HCT116 (cell line): ENCODE data around the gene TNNT2. TPM values are rescaled to one million over a fixed set of nuclear protein-coding genes. Genes with fewer than 3 reads are reported as not detected.

Source experiments
- ATAC-seq: fragments of 200-7000 bp; cut with Tn5 transposase; 2 replicates; pipeline ENCODE4 v1.9.1; 2020; ENCODE audit warnings: mild to moderate bottlenecking, moderate library complexity
- BruUV-seq: library from RNA; stranded (reverse); fragments of 400-500 nt; replicated peaks from 2 replicates; lab custom pipeline; 2021; lab: Mats Ljungman, UMichigan
- CTCF ChIA-PET: fragments of 300-600 bp; sonication (Branson Sonifier 250); formaldehyde crosslinking; loops from one replicate; lab custom pipeline; 2021; ENCODE audit warnings: antibody characterized with exemption; lab: Charles Lee
- POLR2A ChIA-PET: fragments of 300-600, 350-600 bp; sonication (Branson Sonifier 250); formaldehyde crosslinking; loops from one replicate; lab custom pipeline; 2021; ENCODE audit warnings: antibody characterized with exemption; lab: Charles Lee
- RAD21 ChIA-PET, 2 experiments: fragments of 300-600 bp; sonication (Branson Sonifier 250); formaldehyde crosslinking; loops; one replicate each; lab custom pipeline; 2023; ENCODE audit warnings: low total read pairs in 2 of 2; ENCODE audit not compliant: uncharacterized antibody in 2 of 2, unreplicated experiment in 2 of 2, low non-redundant PET in 1 of 2; lab: Charles Lee
- DNase-seq: peaks from one replicate; pipeline ENCODE4 v3.0.0-alpha.2; 2010; ENCODE audit warnings: low read depth, low spot score
- H2AFZ ChIP-seq: fragments of 200-600 bp; shearing (Covaris generic), sonication (generic); 2 replicates; pipeline ENCODE4 v1.6.1; 2017; ENCODE audit warnings: low read depth, mixed run types, mixed read lengths, antibody characterized with exemption, low read length; ENCODE audit not compliant: poor library complexity, severe bottlenecking
- H3K27ac ChIP-seq: 2 replicates; pipeline ENCODE4 v1.5.1; 2012; ENCODE audit warnings: low read depth, low read length
- H3K27me3 ChIP-seq: fragments of 200-600 bp; sonication (generic); 2 replicates; pipeline ENCODE4 v1.6.1; 2016; ENCODE audit warnings: mixed run types, low read length, mixed read lengths; ENCODE audit not compliant: insufficient read depth
- H3K36me3 ChIP-seq, 2 experiments: fragments of 200-500 bp in 1 of 2; fragments of 200-600 bp in 1 of 2; sonication (Bioruptor generic) in 1 of 2; sonication (generic) in 1 of 2; 2 replicates each; pipeline versions ENCODE4 v1.5.1 to v1.6.1; 2014 to 2016; ENCODE audit warnings: low read length in 2 of 2, inconsistent platforms in 1 of 2, mixed read lengths in 1 of 2, mixed run types in 1 of 2; ENCODE audit not compliant: insufficient read depth in 2 of 2, control insufficient read depth in 1 of 2
- H3K4me1 ChIP-seq, 2 experiments: fragments of 200-600 bp in 1 of 2; sonication (generic) in 1 of 2; 2 replicates each; pipeline versions ENCODE4 v1.5.1 to v1.6.1; 2012 to 2017; ENCODE audit warnings: low read length in 2 of 2, inconsistent platforms in 1 of 2, mild to moderate bottlenecking in 1 of 2, mixed read lengths in 1 of 2, mixed run types in 1 of 2, moderate library complexity in 1 of 2; ENCODE audit not compliant: insufficient read depth in 2 of 2, control insufficient read depth in 1 of 2
- H3K4me2 ChIP-seq: fragments of 200-600 bp; sonication (generic); 2 replicates; pipeline ENCODE4 v1.6.1; 2017; ENCODE audit warnings: mixed run types, low read length, mixed read lengths
- H3K4me3 ChIP-seq, 2 experiments: fragments of 200-600 bp in 1 of 2; sonication (generic) in 1 of 2; replicated peaks in 1 of 2; 2 replicates each; pipeline ENCODE4 v1.5.1; 2011 to 2016; ENCODE audit warnings: low read length in 2 of 2, control low read depth in 1 of 2, low read depth in 1 of 2, mild to moderate bottlenecking in 1 of 2, mixed read lengths in 1 of 2, mixed run types in 1 of 2
- H3K79me2 ChIP-seq: fragments of 200-600 bp; sonication (generic); 2 replicates; pipeline ENCODE4 v1.6.1; 2017; ENCODE audit warnings: mild to moderate bottlenecking, mixed run types, low read length, moderate library complexity, mixed read lengths; ENCODE audit not compliant: insufficient read depth
- H3K9ac ChIP-seq: fragments of 200-600 bp; sonication (generic); 2 replicates; pipeline ENCODE4 v1.6.1; 2016; ENCODE audit warnings: low read length, mixed read lengths
- H3K9me2 ChIP-seq: fragments of 200-600 bp; sonication (generic), shearing (Covaris generic); 2 replicates; pipeline ENCODE4 v1.6.1; 2017; ENCODE audit warnings: mixed run types, mild to moderate bottlenecking, moderate library complexity; ENCODE audit not compliant: insufficient read depth
- H3K9me3 ChIP-seq, 2 experiments: fragments of 200-500 bp in 1 of 2; fragments of 200-600 bp in 1 of 2; sonication (Bioruptor generic) in 1 of 2; sonication (generic) in 1 of 2; 2 replicates each; pipeline ENCODE4 v1.6.1; 2014 to 2017; ENCODE audit warnings: low read length in 2 of 2, mixed read lengths in 2 of 2, inconsistent platforms in 1 of 2, low read depth in 1 of 2, mild to moderate bottlenecking in 1 of 2, mixed run types in 1 of 2, moderate library complexity in 1 of 2; ENCODE audit not compliant: control insufficient read depth in 1 of 2, insufficient read depth in 1 of 2
- H4K20me1 ChIP-seq: fragments of 200-600 bp; sonication (generic), shearing (Covaris generic); 2 replicates; pipeline ENCODE4 v1.6.1; 2017; ENCODE audit warnings: mixed run types, mild to moderate bottlenecking, moderate library complexity; ENCODE audit not compliant: insufficient read depth
- ELF1 ChIP-seq: IDR thresholded peaks from 2 replicates; pipeline ENCODE4 v1.6.1; 2012; ENCODE audit warnings: low read depth, borderline replicate concordance
- POLR2AphosphoS5 ChIP-seq: IDR thresholded peaks from 2 replicates; pipeline ENCODE4 v1.6.1; 2011; ENCODE audit warnings: mild to moderate bottlenecking, low read depth, low read length, moderate library complexity
- RAD21 ChIP-seq: IDR thresholded peaks from 2 replicates; pipeline ENCODE4 v1.6.1; 2012; ENCODE audit warnings: low read depth, mild to moderate bottlenecking
- REST ChIP-seq: IDR thresholded peaks from 2 replicates; pipeline ENCODE4 v1.6.1; 2012; ENCODE audit warnings: low read depth
- ZNF274 ChIP-seq: fragments of 200-500 bp; sonication (Bioruptor generic); IDR thresholded peaks from 2 replicates; pipeline ENCODE4 v1.6.1; 2014; ENCODE audit warnings: mild to moderate bottlenecking, low read depth, low read length, inconsistent platforms
- intact Hi-C: fragments of 100-400 bp; cut with micrococcal nuclease; formaldehyde crosslinking; loops from 2 replicates; pipeline ENCODE4 v1.10.0; 2022
- total RNA-seq: library from RNA; stranded (reverse); gene quantifications from one replicate; pipeline ENCODE4 v1.2.1, GENCODE V29; 2021; ENCODE audit not compliant: unreplicated experiment
- TF ChIP-seq, protein P1 (sequence below), 3 experiments: fragments of 200-600 bp in 1 of 3; sonication (generic) in 1 of 3; IDR thresholded peaks in 2 of 3; conservative IDR thresholded peaks in 1 of 3; 2 replicates each; pipeline ENCODE4 v1.5.1; 2012 to 2017; ENCODE audit warnings: low read depth in 2 of 3, low read length in 2 of 3, antibody characterized with exemption in 1 of 3, borderline replicate concordance in 1 of 3, control low read depth in 1 of 3, mild to moderate bottlenecking in 1 of 3, mixed read lengths in 1 of 3, mixed run types in 1 of 3, moderate library complexity in 1 of 3; ENCODE audit not compliant: insufficient read depth in 1 of 3
- TF ChIP-seq, protein P2 (sequence below): IDR thresholded peaks from 2 replicates; pipeline ENCODE4 v1.6.1; 2012

Gene TNNT2
- total RNA-seq, 1 experiment from 2014 or later = 2.0 TPM

DNA sequence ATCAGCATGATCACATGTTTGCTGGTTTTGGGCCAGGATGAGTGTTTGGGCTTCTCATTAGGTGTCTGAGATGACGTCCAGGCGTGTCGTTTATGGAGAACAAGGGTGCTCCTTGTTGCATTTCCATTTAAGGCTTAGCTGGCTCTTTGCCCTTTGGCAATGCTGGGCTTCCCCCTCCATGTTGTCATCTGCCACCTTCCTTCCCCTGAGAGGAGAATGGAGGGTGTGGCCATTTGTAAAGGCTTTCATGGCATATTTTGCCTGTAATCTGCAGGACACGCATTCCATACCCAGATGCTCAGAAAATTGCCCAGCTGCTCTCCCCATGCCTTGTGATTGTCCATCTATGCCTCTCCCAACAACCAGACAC, 66.5 kb downstream of the TNNT2 start:
- Histone ChIP-seq H3K4me3 (no peak overlapping the region), H3K27me3 (no peaks in the 10 kb centered on the region), H3K9me2 (no peaks in the 10 kb centered on the region), H3K9me3 (no peaks in the 10 kb centered on the region), H3K9ac (no peak overlapping the region), H3K4me2 (no peak overlapping the region)
- CTCF ChIA-PET = interaction anchor here (2.2 kb wide), 1 partner anchor 37 kb away, joined by 13 read pairs; no protein-coding TSS in a partner anchor
- DNase-seq = no peak
- RAD21 ChIA-PET = no interaction called here
- TF ChIP-seq RAD21 (no peak), REST (no peak), ELF1 (no peak)
- TF ChIP-seq, all 23 proteins: peak for 0
- Histone ChIP-seq H3K4me1 (peaks cover 36 to 60% of the 10 kb centered on the region in 2 experiments), H4K20me1 (no peaks in the 10 kb centered on the region), H3K36me3 (no peaks in the 10 kb centered on the region), H3K79me2 (no peaks in the 10 kb centered on the region), H2AFZ (no peak overlapping the region), H3K27ac (no peak overlapping the region)
- no peak for ATAC-seq
- POLR2A ChIA-PET = no interaction called here
- intact Hi-C loops = no loop called here
- BruUV-seq = no TSS peak

GRCh38 chr1:201310251-201310985, 67.1 kb downstream of the TNNT2 start:
- ChIA-PET RAD21 (no interaction called here), POLR2A (no interaction called here), CTCF (interaction anchor here (2.2 kb wide), 1 partner anchor 37 kb away, joined by 13 read pairs; no protein-coding TSS in a partner anchor)
- H3K9me3 ChIP-seq = no peaks in the 10 kb centered on the region
- no peaks in the 10 kb centered on the region for H4K20me1 ChIP-seq
- no peaks in the 10 kb centered on the region for H3K79me2 ChIP-seq
- H2AFZ ChIP-seq = no peak overlapping the region
- no peak overlapping the region for H3K9ac ChIP-seq
- H3K27ac ChIP-seq = no peak overlapping the region
- H3K4me3 ChIP-seq = no peak overlapping the region
- intact Hi-C loops = no loop called here
- H3K4me1 ChIP-seq = peaks cover 36 to 60% of the 10 kb centered on the region in 2 experiments
- no peak overlapping the region for H3K4me2 ChIP-seq
- no peaks in the 10 kb centered on the region for H3K36me3 ChIP-seq
- DNase-seq (no peak), ATAC-seq (no peak)
- no TSS peak for BruUV-seq
- no peaks in the 10 kb centered on the region for H3K27me3 ChIP-seq
- H3K9me2 ChIP-seq = no peaks in the 10 kb centered on the region
- TF ChIP-seq, protein P1, sequence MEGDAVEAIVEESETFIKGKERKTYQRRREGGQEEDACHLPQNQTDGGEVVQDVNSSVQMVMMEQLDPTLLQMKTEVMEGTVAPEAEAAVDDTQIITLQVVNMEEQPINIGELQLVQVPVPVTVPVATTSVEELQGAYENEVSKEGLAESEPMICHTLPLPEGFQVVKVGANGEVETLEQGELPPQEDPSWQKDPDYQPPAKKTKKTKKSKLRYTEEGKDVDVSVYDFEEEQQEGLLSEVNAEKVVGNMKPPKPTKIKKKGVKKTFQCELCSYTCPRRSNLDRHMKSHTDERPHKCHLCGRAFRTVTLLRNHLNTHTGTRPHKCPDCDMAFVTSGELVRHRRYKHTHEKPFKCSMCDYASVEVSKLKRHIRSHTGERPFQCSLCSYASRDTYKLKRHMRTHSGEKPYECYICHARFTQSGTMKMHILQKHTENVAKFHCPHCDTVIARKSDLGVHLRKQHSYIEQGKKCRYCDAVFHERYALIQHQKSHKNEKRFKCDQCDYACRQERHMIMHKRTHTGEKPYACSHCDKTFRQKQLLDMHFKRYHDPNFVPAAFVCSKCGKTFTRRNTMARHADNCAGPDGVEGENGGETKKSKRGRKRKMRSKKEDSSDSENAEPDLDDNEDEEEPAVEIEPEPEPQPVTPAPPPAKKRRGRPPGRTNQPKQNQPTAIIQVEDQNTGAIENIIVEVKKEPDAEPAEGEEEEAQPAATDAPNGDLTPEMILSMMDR (IDR thresholded peaks at IDR 0.05 in 2 of 3, conservative IDR thresholded peaks at IDR 0.05 in 1 of 3; ENCODE audit: borderline replicate concordance in 1 of 3, insufficient read depth in 1 of 3, low read depth in 2 of 3, low read length in 2 of 3) = no peak
- TF ChIP-seq POLR2AphosphoS5 (no peak), RAD21 (no peak), ZNF274 (no peak), ELF1 (no peak), REST (no peak)
- TF ChIP-seq, protein P2, sequence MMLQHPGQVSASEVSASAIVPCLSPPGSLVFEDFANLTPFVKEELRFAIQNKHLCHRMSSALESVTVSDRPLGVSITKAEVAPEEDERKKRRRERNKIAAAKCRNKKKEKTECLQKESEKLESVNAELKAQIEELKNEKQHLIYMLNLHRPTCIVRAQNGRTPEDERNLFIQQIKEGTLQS = no peak
